Activated naive CD4-positive, alpha-beta T cell treated with anti-CD3 and anti-CD28 coated beads, Interleukin-2, amount 50 U/mL, for 72 hours (primary cell): ENCODE results near the gene SMYD3. TPM values are rescaled to one million over a fixed set of nuclear protein-coding genes. Genes with fewer than 3 reads are reported as not detected.

Source experiments
- ATAC-seq, 2 donors: fragments of 150-1000 bp; cut with Tn5 transposase; 2 replicates each; pipeline ENCODE4 v1.10.0; 2021; ENCODE audit warnings: mild to moderate bottlenecking in 2 of 2, moderate library complexity in 2 of 2
- DNase-seq, 2 donors: peaks; one replicate each; pipeline ENCODE4 v3.0.0; 2021 to 2022; ENCODE audit warnings: low spot score in 2 of 2
- H3K27ac Mint-ChIP-seq, 2 donors: one replicate each; pipeline ENCODE4 v1.8.0; 2022; ENCODE audit warnings: mild to moderate bottlenecking in 2 of 2, mixed read lengths in 2 of 2
- H3K36me3 Mint-ChIP-seq, 2 donors: one replicate each; pipeline ENCODE4 v1.8.0; 2022; ENCODE audit warnings: mixed read lengths in 2 of 2
- H3K9me3 Mint-ChIP-seq, 2 donors: one replicate each; pipeline ENCODE4 v1.8.0; 2022; ENCODE audit warnings: mixed read lengths in 2 of 2
- total RNA-seq, 2 donors: library from RNA; stranded (reverse); gene quantifications; one replicate each; pipeline ENCODE4 v1.2.3, GENCODE V29; 2022

SMYD3 gene
- total RNA-seq, 2 donors from 2014 or later = 18.5 to 30.1 TPM

DNA sequence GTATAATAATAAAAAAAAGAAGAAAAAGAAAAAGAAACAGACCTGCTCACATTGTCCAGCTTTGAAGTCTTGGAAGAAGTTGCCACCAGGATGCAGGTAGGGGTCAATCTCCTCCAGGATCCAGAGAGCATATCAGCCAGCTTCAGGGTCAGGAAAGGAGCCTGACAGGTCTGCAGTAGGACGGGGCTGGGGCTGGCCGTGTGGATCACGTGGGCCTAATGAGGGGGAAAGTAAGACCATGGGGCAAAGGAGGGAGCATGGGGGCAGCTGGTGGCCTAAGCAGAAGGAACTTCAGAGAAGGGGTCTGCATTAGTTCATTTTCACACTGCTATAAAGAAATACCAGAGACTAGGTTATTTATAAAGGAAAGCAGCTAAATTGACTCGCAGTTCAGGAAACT lies 19.3 kb upstream of the SMYD3 start:
- ATAC-seq (no peak), DNase-seq (no peak)
- peak overlapping the region in 1 of 2 donors; percentile 33 for H3K27ac Mint-ChIP-seq
- peaks cover 0 to 12% of the 10 kb centered on the region in 2 donors for H3K36me3 Mint-ChIP-seq
- peaks cover 4 to 14% of the 10 kb centered on the region in 2 donors for H3K9me3 Mint-ChIP-seq

- DNase-seq (no peak), ATAC-seq (no peak)
- Mint-ChIP-seq H3K9me3 (peaks cover 4 to 8% of the 10 kb centered on the region in 2 donors), H3K27ac (no peak overlapping the region), H3K36me3 (peaks cover 13 to 14% of the 10 kb centered on the region in 2 donors)
Observed at GRCh38 chr1:246519514-246519913, 12.4 kb upstream of the SMYD3 start.

- H3K27ac Mint-ChIP-seq = no peak overlapping the region
- H3K9me3 Mint-ChIP-seq = peaks cover 4 to 8% of the 10 kb centered on the region in 2 donors
- peaks cover 14 to 18% of the 10 kb centered on the region in 2 donors for H3K36me3 Mint-ChIP-seq
- no peak for DNase-seq
- no peak for ATAC-seq
Observed at GRCh38 chr1:246518456-246519205, 11.6 kb upstream of the SMYD3 start.

DNA sequence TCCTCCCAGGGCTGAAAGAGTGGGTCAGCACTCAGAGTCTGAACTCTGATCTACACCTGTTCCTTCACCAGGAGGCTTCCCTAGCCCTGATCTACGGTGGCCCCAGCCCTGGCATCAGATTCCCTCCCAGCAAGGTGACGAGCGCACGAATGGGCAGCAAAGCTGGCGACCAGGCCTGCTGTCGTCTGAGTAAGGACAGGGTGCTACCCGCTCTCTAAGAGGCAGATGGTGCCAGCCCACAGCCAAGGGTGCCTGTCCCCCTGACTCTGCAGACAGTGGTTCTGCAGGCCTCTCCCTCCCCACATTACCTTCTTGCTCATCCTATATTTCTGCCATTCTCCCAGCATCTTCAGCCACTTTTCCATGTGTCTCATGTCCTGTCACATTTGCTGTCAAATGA lies 10.3 kb upstream of the SMYD3 start:
- H3K36me3 Mint-ChIP-seq = peaks cover 14 to 18% of the 10 kb centered on the region in 2 donors
- H3K27ac Mint-ChIP-seq = peak overlapping the region in 1 of 2 donors; percentile 60
- H3K9me3 Mint-ChIP-seq = peaks cover 4 to 8% of the 10 kb centered on the region in 2 donors
- ATAC-seq = no peak
- no peak for DNase-seq

DNA sequence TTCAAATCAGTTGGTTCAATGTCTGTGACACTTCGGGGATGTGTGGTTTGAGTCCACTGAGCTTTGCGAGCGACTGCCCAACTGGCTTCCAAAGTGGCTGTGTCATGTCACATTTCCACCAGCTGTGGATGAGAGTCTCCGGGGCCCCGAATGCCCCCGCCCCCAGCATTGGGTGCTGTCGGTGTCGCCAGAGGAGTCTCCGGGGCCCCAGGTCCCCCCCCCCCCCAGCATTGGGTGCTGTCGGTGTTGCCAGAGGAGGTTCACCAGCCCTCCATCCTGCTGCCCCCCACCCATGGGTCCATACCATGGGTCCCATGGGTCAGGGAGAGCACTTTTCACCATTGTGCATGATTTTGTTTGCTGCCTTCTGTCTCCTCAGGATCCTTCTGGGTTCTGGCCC lies 9.0 kb upstream of the SMYD3 start:
- peaks cover 14 to 18% of the 10 kb centered on the region in 2 donors for H3K36me3 Mint-ChIP-seq
- H3K27ac Mint-ChIP-seq = no peak overlapping the region
- H3K9me3 Mint-ChIP-seq = peaks cover 4 to 8% of the 10 kb centered on the region in 2 donors
- DNase-seq (no peak), ATAC-seq (no peak)

DNA sequence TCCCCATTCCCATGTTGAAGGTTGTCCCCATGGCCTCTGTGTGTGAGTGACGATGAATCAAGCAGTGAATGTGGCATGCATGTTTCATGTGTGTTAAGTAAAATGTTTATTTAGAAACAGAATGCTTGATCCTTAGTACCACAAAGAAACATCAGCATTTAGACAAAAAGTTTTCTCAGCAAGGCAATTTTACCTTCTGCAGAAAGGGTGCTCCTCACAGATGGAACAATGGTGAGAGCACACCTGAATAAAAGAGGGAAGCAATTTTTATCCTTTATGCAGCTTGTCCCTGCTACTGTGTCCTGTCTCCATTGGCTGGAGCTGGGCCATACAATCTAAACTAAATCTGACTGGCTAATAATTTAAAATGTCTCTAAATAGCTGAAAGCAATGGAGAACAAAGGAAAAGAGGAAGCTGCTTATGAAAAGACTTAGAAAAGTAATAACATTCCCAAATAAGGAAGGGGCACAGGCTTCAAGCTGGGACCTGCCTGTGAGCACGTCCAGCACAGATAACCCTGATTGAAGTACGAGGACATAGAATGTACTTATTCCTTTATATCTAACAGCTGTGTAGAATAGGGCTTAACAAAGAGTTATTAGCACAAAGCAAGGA lies 8.4 kb upstream of the SMYD3 start:
- no peak overlapping the region for H3K27ac Mint-ChIP-seq
- ATAC-seq (no peak), DNase-seq (no peak)
- peaks cover 4 to 8% of the 10 kb centered on the region in 2 donors for H3K9me3 Mint-ChIP-seq
- peaks cover 14 to 18% of the 10 kb centered on the region in 2 donors for H3K36me3 Mint-ChIP-seq

- peak; percentile 26 to 82 for ATAC-seq
- Mint-ChIP-seq H3K36me3 (peaks cover 14 to 18% of the 10 kb centered on the region in 2 donors), H3K9me3 (peaks cover 4 to 8% of the 10 kb centered on the region in 2 donors), H3K27ac (peak overlapping the region in 1 of 2 donors; percentile 77)
- DNase-seq = no peak
Observed at GRCh38 chr1:246513619-246514343, 6.7 kb upstream of the SMYD3 start.

DNA sequence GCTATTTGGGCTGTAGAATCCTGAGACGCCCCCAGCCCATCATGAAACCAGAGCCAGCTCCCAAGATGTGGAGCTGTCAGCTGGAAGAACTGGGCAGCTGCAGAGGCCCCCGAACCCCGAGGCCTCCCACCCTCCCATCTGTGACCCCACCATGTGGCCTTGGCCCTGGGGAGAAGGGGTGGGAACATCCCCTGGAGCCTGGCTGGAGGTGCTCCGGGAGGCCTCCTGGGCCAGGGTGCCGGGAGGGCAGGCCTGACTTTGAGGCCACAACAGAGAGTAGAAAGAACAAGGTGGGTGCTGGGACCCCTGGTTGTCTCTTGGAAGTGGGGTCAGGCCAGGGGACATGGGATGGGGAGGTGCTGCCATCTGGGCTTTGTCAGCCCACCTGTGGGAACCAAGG lies 6.0 kb upstream of the SMYD3 start:
- Mint-ChIP-seq H3K27ac (no peak overlapping the region), H3K36me3 (peaks cover 14 to 18% of the 10 kb centered on the region in 2 donors), H3K9me3 (peaks cover 4 to 8% of the 10 kb centered on the region in 2 donors)
- DNase-seq (no peak), ATAC-seq (no peak)

GRCh38 chr1:246512635-246513034 lies 5.6 kb upstream of the SMYD3 start:
- no peak for ATAC-seq
- DNase-seq = no peak
- Mint-ChIP-seq H3K27ac (no peak overlapping the region), H3K36me3 (peaks cover 14 to 18% of the 10 kb centered on the region in 2 donors), H3K9me3 (peaks cover 4 to 8% of the 10 kb centered on the region in 2 donors)

DNA sequence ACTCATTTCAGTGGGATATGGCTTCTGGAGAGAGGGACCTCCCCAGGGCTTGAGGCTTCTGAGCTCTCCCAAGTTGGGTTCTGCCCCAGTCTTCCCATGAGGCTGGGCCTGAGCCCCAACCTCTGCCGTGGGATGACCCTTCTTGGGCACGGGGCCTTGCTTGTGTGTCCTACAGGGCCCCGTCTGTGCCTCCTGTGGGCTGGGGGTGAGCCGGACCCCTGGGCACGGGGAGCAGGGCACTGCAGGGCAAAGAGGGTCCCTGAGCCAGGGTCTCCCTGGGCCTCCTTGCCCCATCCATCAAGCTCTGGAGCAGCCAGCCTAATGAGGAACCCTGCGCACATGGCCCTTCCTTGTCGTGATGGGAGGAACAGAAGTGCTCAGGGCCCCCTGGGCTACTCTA lies 5.2 kb upstream of the SMYD3 start:
- DNase-seq (no peak), ATAC-seq (no peak)
- Mint-ChIP-seq H3K36me3 (peaks cover 14 to 18% of the 10 kb centered on the region in 2 donors), H3K9me3 (peaks cover 4 to 8% of the 10 kb centered on the region in 2 donors), H3K27ac (no peak overlapping the region)

GRCh38 chr1:246511203-246511602 lies 4.1 kb upstream of the SMYD3 start:
- no peak for ATAC-seq

GRCh38 chr1:246510147-246511030 lies 3.3 kb upstream of the SMYD3 start:
- no peak for DNase-seq
- no peak for ATAC-seq
- Mint-ChIP-seq H3K27ac (no peak overlapping the region), H3K36me3 (peaks cover 21 to 29% of the 10 kb centered on the region in 2 donors), H3K9me3 (peaks cover 4% of the 10 kb centered on the region in 2 donors)

More at GRCh38 chr1:246511203-246511602, 4.1 kb upstream of the SMYD3 start:
- Mint-ChIP-seq H3K36me3 (peaks cover 18 to 26% of the 10 kb centered on the region in 2 donors), H3K27ac (no peak overlapping the region), H3K9me3 (peaks cover 4 to 8% of the 10 kb centered on the region in 2 donors)
- no peak for DNase-seq

DNA sequence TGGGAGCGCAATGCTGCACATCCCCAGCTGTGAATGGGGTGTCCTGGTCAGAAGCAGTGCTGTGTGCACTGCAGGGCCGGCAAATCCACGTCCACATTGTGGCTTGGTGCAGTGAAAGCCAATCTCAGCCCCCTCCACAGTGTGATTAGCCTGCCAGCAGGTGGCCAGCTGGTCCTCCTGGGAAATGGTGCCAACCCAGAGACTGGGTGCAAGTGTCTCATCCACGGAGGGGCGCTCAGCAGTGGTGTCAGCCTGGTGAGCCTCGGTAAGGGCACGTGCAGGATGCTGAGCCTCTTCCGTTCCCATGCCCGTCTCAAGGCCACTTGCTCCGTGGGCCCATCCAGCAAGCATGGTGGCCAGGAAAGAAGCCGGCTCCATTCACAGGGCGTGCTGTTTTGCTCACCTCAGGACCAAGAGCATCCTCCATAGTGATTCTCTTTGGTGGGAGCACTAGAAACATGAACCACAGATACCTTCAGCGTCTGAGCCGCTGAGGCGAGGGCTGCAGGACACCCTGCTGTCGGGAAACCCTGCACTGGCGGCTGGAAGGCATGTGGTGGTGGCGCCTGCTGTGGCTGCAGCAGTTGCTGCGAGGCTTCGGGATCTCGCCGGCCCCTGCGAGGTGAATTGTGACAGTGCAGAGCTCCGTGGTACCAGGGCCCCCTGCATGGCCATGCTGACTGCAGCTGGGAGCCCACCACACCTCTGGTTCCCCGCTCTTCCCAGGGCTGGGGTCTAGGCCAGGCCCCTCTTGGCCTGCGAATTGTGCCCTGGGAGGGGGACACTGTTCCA lies 2.0 kb upstream of the SMYD3 start:
- Mint-ChIP-seq H3K27ac (peak overlapping the region in 1 of 2 donors; percentile 84), H3K36me3 (peaks cover 11 to 19% of the 10 kb centered on the region in 2 donors), H3K9me3 (no peaks in the 10 kb centered on the region)
- no peak for ATAC-seq
- DNase-seq = no peak

GRCh38 chr1:246506367-246506673 lies 759 bp downstream of the SMYD3 start:
- no peaks in the 10 kb centered on the region for H3K9me3 Mint-ChIP-seq
- H3K36me3 Mint-ChIP-seq = peaks cover 11 to 19% of the 10 kb centered on the region in 2 donors
- peak overlapping the region; percentile 84 to 89 for H3K27ac Mint-ChIP-seq
- DNase-seq = no peak
- ATAC-seq = peak; percentile 1 to 6

- peaks cover 11 to 19% of the 10 kb centered on the region in 2 donors for H3K36me3 Mint-ChIP-seq
- no peaks in the 10 kb centered on the region for H3K9me3 Mint-ChIP-seq
- H3K27ac Mint-ChIP-seq = no peak overlapping the region
- no peak for DNase-seq
- ATAC-seq = no peak
Observed at GRCh38 chr1:246503341-246503740, 3.7 kb downstream of the SMYD3 start.
